ENCODE results near the gene ZSCAN10. TPM values are rescaled to one million over a fixed set of nuclear protein-coding genes. Genes with fewer than 3 reads are reported as not detected.

Gene ZSCAN10
- total and polyA plus RNA-seq, 2 of the 13 experiments (the other 11 are each of a cell fraction or from before 2014, with no cell fraction given) = not detected

GRCh38 chr16:3071655-3072054 lies 27.4 kb downstream of the ZSCAN10 start (continued):
- TF ChIP-seq ZSCAN5A (CRISPR knock-in tag; IDR thresholded peaks at IDR 0.05; ENCODE audit: borderline replicate concordance) = no peak

- 62% methylated on average over 3 of the region's 9 CpGs for WGBS (ENCODE audit: low lambda C conversion rate)
- no TSS peak for BruUV-seq (replicated peaks)
- ChIA-PET CTCF (ENCODE audit: low intra/inter-chr PET ratio, low total read pairs) (no interaction called here), POLR2A (interaction anchor here (1.2 to 4.4 kb wide), 3 partner anchors 11 to 16 kb away, joined by 6 to 30 read pairs (median 11); no protein-coding TSS in a partner anchor)
- Histone ChIP-seq H3K79me2 (ENCODE audit: insufficient read depth, low read length) (peaks cover 13% of the 10 kb centered on the region), H3K27me3 (ENCODE audit: control insufficient read depth in 1 of 2, insufficient read depth in 2 of 2, low read length in 2 of 2) (peaks cover 2 to 13% of the 10 kb centered on the region in 2 experiments; a peak in 4 of 5 replicates), H3K27ac (ENCODE audit: extremely low read length, insufficient read depth, low read length) (no peak overlapping the region), H3K4me1 (ENCODE audit: insufficient read depth, low read length) (peaks cover 27% of the 10 kb centered on the region), H3K36me3 (replicated peaks in 1 of 2; ENCODE audit: control insufficient read depth in 1 of 2, insufficient read depth in 2 of 2, low read length in 2 of 2) (peaks cover 9 to 16% of the 10 kb centered on the region in 2 experiments; a peak in 2 of 5 replicates), H4K20me1 (ENCODE audit: insufficient read depth, low read length) (no peaks in the 10 kb centered on the region), H2AFZ (ENCODE audit: low read length) (no peak overlapping the region), H3K9me3 (ENCODE audit: low read length) (no peaks in the 10 kb centered on the region), H3K4me3 (replicated peaks in 1 of 3; ENCODE audit: insufficient read depth in 1 of 3, low read depth in 2 of 3, low read length in 3 of 3) (no peak overlapping the region), H3K9ac (ENCODE audit: insufficient read depth, low read depth, low read length) (no peak overlapping the region), H3K4me2 (ENCODE audit: low read depth, low read length) (no peak overlapping the region)
- FAIRE-seq (no peak), DNase-seq (ENCODE audit: low spot score) (no peak), ATAC-seq (no peak)
- intact Hi-C loops (cut with micrococcal nuclease; ENCODE audit: unreplicated experiment) = no loop called here
- in situ Hi-C loops (cut with HindIII; ENCODE audit: extremely low pct_ligation_motif_present, low pct_unique_long_range_greater_than_20kb) = no loop called here
- TF ChIP-seq MLLT10 (CRISPR knock-in tag; IDR thresholded peaks at IDR 0.05) (no peak), POLR2AphosphoS5 (IDR thresholded peaks at IDR 0.05; ENCODE audit: low read depth, low read length) (peak; percentile 31; the same call in 1 of the 2 replicates), POLR2A (IDR thresholded peaks at IDR 0.05; ENCODE audit: insufficient read depth in 1 of 2, low read depth in 2 of 2, low read length in 2 of 2) (peak in 1 of 2 experiments; percentile 11; a peak in 1 of 4 replicates), RNF2 (conservative IDR thresholded peaks at IDR 0.05; ENCODE audit: low read depth) (no peak), IKZF5 (CRISPR knock-in tag; IDR thresholded peaks at IDR 0.05) (no peak), POLR2G (IDR thresholded peaks at IDR 0.05; ENCODE audit: low read depth, low read length) (peak; percentile 47)
Measured at GRCh38 chr16:3070608-3071111, 28.4 kb downstream of the ZSCAN10 start.
